Astrocyte (in vitro differentiated cells and primary cell): ENCODE results near the gene WNT11. TPM values are rescaled to one million over a fixed set of nuclear protein-coding genes. Genes with fewer than 3 reads are reported as not detected.

Source experiments
- DNase-seq: peaks from one replicate; pipeline ENCODE4 v3.0.0-alpha.2; 2010; ENCODE audit warnings: low read depth
- FAIRE-seq: peaks from 2 replicates; lab custom pipeline; 2011; peaks lifted over from hg19 to GRCh38; lab: Jason Lieb, UNC
- H2AFZ ChIP-seq: 2 replicates; pipeline ENCODE4 v1.6.0; 2012; ENCODE audit warnings: low read depth, low read length, inconsistent platforms
- H3K27ac ChIP-seq: 2 replicates; pipeline ENCODE4 v1.5.1; 2011; ENCODE audit warnings: low read depth, low read length, inconsistent platforms
- H3K27me3 ChIP-seq: 2 replicates; pipeline ENCODE4 v1.6.0; 2011; ENCODE audit warnings: low read length, inconsistent platforms; ENCODE audit not compliant: insufficient read depth
- H3K36me3 ChIP-seq: 2 replicates; pipeline ENCODE4 v1.5.1; 2011; ENCODE audit warnings: low read length, inconsistent platforms; ENCODE audit not compliant: insufficient read depth
- H3K4me1 ChIP-seq: 2 replicates; pipeline ENCODE4 v1.5.1; 2011; ENCODE audit warnings: low read length, inconsistent platforms; ENCODE audit not compliant: insufficient read depth
- H3K4me2 ChIP-seq: 2 replicates; pipeline ENCODE4 v1.6.0; 2012; ENCODE audit warnings: low read length, inconsistent platforms
- H3K4me3 ChIP-seq: 2 replicates; pipeline ENCODE4 v1.5.1; 2011; ENCODE audit warnings: low read depth, mild to moderate bottlenecking, low read length, inconsistent platforms; ENCODE audit not compliant: insufficient read depth
- H3K79me2 ChIP-seq: 2 replicates; pipeline ENCODE4 v1.6.0; 2012; ENCODE audit warnings: mild to moderate bottlenecking, low read length, inconsistent platforms; ENCODE audit not compliant: insufficient read depth
- H3K9ac ChIP-seq: 2 replicates; pipeline ENCODE4 v1.6.0; 2012; ENCODE audit warnings: mild to moderate bottlenecking, low read length, inconsistent platforms
- H3K9me3 ChIP-seq: 2 replicates; pipeline ENCODE4 v1.5.1; 2012; ENCODE audit warnings: low read depth, mild to moderate bottlenecking, low read length, inconsistent platforms; ENCODE audit not compliant: insufficient read depth
- H4K20me1 ChIP-seq: 2 replicates; pipeline ENCODE4 v1.6.0; 2012; ENCODE audit warnings: low read length, inconsistent platforms; ENCODE audit not compliant: insufficient read depth
- H3K27ac Mint-ChIP-seq: one replicate; pipeline ENCODE4 v1.8.0; 2021; ENCODE audit warnings: mild to moderate bottlenecking, mixed read lengths; ENCODE audit not compliant: unreplicated experiment
- H3K27me3 Mint-ChIP-seq: one replicate; pipeline ENCODE4 v1.8.0; 2021; ENCODE audit warnings: low read depth, mixed read lengths; ENCODE audit not compliant: unreplicated experiment
- H3K36me3 Mint-ChIP-seq: one replicate; pipeline ENCODE4 v1.8.0; 2021; ENCODE audit warnings: low read depth, mixed read lengths; ENCODE audit not compliant: unreplicated experiment
- H3K4me1 Mint-ChIP-seq: one replicate; pipeline ENCODE4 v1.8.0; 2021; ENCODE audit warnings: low read depth, mixed read lengths; ENCODE audit not compliant: unreplicated experiment
- H3K4me3 Mint-ChIP-seq: one replicate; pipeline ENCODE4 v1.8.0; 2021; ENCODE audit warnings: mild to moderate bottlenecking, moderate library complexity, mixed read lengths; ENCODE audit not compliant: unreplicated experiment
- H3K9me3 Mint-ChIP-seq: one replicate; pipeline ENCODE4 v1.8.0; 2021; ENCODE audit warnings: mild to moderate bottlenecking, mixed read lengths; ENCODE audit not compliant: unreplicated experiment
- CTCF ChIP-seq: IDR thresholded peaks from 2 replicates; pipeline ENCODE4 v1.5.1; 2011; ENCODE audit warnings: low read depth, mild to moderate bottlenecking, inconsistent platforms, low read length, moderate library complexity; ENCODE audit not compliant: insufficient read depth
- EZH2 ChIP-seq: IDR thresholded peaks from 2 replicates; pipeline ENCODE4 v1.6.1; 2012; ENCODE audit warnings: mild to moderate bottlenecking, low read length, inconsistent platforms; ENCODE audit not compliant: insufficient read depth
- total RNA-seq: library from RNA; stranded (reverse); gene quantifications from 2 replicates; pipeline ENCODE4 v1.2.1, GENCODE V29; 2021

WNT11 gene
- total RNA-seq, 1 donor from 2014 or later, result 1.3 TPM

GRCh38 chr11:76203131-76203925 is 3.0 kb downstream of the WNT11 start:
- no peak overlapping the region for H2AFZ ChIP-seq
- FAIRE-seq (no peak), DNase-seq (no peak)
- no peaks in the 10 kb centered on the region for H3K4me1 Mint-ChIP-seq
- H3K36me3 ChIP-seq, result no peaks in the 10 kb centered on the region
- peaks cover 61% of the 10 kb centered on the region for H3K27me3 Mint-ChIP-seq
- peaks cover 19% of the 10 kb centered on the region for H3K4me1 ChIP-seq
- H3K9ac ChIP-seq, result no peak overlapping the region
- no peaks in the 10 kb centered on the region for H3K9me3 Mint-ChIP-seq
- no peaks in the 10 kb centered on the region for H3K9me3 ChIP-seq
- H3K79me2 ChIP-seq, result no peaks in the 10 kb centered on the region
- H3K27ac ChIP-seq, result no peak overlapping the region
- TF ChIP-seq CTCF, result no peak
- no peak for TF ChIP-seq EZH2
- H3K36me3 Mint-ChIP-seq, result no peaks in the 10 kb centered on the region
- no peak overlapping the region for H3K27ac Mint-ChIP-seq
- no peak overlapping the region for H3K4me2 ChIP-seq
- peaks cover 40% of the 10 kb centered on the region for H3K27me3 ChIP-seq
- H3K4me3 Mint-ChIP-seq, result no peak overlapping the region
- no peaks in the 10 kb centered on the region for H4K20me1 ChIP-seq
- H3K4me3 ChIP-seq, result no peak overlapping the region

- H3K4me1 ChIP-seq, result peaks cover 9% of the 10 kb centered on the region
- Mint-ChIP-seq H3K27me3 (peaks cover 68% of the 10 kb centered on the region), H3K9me3 (no peaks in the 10 kb centered on the region), H3K36me3 (no peaks in the 10 kb centered on the region), H3K4me3 (no peak overlapping the region), H3K27ac (no peak overlapping the region), H3K4me1 (no peaks in the 10 kb centered on the region)
- H3K27ac ChIP-seq, result no peak overlapping the region
- no peaks in the 10 kb centered on the region for H3K36me3 ChIP-seq
- no peak for FAIRE-seq
- H2AFZ ChIP-seq, result no peak overlapping the region
- no peak for DNase-seq
- no peak overlapping the region for H3K4me3 ChIP-seq
- H3K79me2 ChIP-seq, result no peaks in the 10 kb centered on the region
- TF ChIP-seq EZH2 (no peak), CTCF (no peak)
- H3K9me3 ChIP-seq, result no peaks in the 10 kb centered on the region
- peaks cover 28% of the 10 kb centered on the region for H3K27me3 ChIP-seq
- no peak overlapping the region for H3K9ac ChIP-seq
- no peak overlapping the region for H3K4me2 ChIP-seq
- no peaks in the 10 kb centered on the region for H4K20me1 ChIP-seq
Measured at GRCh38 chr11:76201672-76202412, 4.5 kb downstream of the WNT11 start.

- H3K27ac Mint-ChIP-seq, result no peak overlapping the region
- H2AFZ ChIP-seq, result no peak overlapping the region
- FAIRE-seq, result no peak
- DNase-seq, result no peak
- no peaks in the 10 kb centered on the region for H4K20me1 ChIP-seq
- no peaks in the 10 kb centered on the region for H3K9me3 ChIP-seq
- H3K27me3 Mint-ChIP-seq, result peaks cover 70% of the 10 kb centered on the region
- H3K9ac ChIP-seq, result no peak overlapping the region
- peaks cover 23% of the 10 kb centered on the region for H3K27me3 ChIP-seq
- H3K4me1 Mint-ChIP-seq, result no peaks in the 10 kb centered on the region
- H3K4me2 ChIP-seq, result no peak overlapping the region
- no peak overlapping the region for H3K4me3 Mint-ChIP-seq
- no peak for TF ChIP-seq CTCF
- no peaks in the 10 kb centered on the region for H3K36me3 Mint-ChIP-seq
- H3K4me1 ChIP-seq, result peaks cover 3% of the 10 kb centered on the region
- H3K27ac ChIP-seq, result no peak overlapping the region
- no peaks in the 10 kb centered on the region for H3K79me2 ChIP-seq
- no peaks in the 10 kb centered on the region for H3K9me3 Mint-ChIP-seq
- H3K36me3 ChIP-seq, result no peaks in the 10 kb centered on the region
- H3K4me3 ChIP-seq, result no peak overlapping the region
Measured at GRCh38 chr11:76201056-76201455, 5.2 kb downstream of the WNT11 start.
